HG03575 (cell line): ENCODE results near the gene CNPPD1.

Experiments used
- ATAC-seq: cut with Tn5 transposase; IDR thresholded peaks from one replicate; pipeline ENCODE4 v1.9.1; 2021; ENCODE audit not compliant: unreplicated experiment, insufficient number of reproducible peaks, low FRiP score; ENCODE audit errors: extremely low read depth

The CNPPD1 gene

GRCh38 chr2:219176818-219177551, at the start of gene CNPPD1:
TSS of gene CNPPD1 (minus strand) at chr2:219176925. CDS start at chr2:219176828, 97 bp downstream.
- ATAC-seq: no peak

DNA sequence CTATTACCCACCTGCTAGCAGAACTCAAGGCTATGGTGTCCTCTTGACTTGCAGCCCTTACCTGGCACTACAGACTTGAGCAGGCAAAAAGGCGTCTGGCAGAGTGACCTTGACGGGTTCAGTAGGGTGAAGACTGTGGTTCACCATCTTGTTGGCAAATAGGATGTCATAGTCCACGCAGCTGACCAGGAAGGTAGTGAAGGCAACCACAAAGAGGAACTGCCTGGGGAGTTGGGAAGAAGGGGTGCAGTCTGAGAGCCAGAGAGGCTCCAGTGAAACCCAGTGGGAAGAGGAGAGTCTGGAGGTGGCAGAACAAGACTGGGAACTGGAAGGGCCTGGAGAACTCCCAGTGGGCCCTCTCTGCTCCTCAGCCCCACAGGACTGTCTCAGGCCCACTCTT, 48.6 kb upstream of the CNPPD1 start:
- ATAC-seq: no peak

- no peak for ATAC-seq
Observed at GRCh38 chr2:219223831-219224610, 47.3 kb upstream of the CNPPD1 start.

DNA sequence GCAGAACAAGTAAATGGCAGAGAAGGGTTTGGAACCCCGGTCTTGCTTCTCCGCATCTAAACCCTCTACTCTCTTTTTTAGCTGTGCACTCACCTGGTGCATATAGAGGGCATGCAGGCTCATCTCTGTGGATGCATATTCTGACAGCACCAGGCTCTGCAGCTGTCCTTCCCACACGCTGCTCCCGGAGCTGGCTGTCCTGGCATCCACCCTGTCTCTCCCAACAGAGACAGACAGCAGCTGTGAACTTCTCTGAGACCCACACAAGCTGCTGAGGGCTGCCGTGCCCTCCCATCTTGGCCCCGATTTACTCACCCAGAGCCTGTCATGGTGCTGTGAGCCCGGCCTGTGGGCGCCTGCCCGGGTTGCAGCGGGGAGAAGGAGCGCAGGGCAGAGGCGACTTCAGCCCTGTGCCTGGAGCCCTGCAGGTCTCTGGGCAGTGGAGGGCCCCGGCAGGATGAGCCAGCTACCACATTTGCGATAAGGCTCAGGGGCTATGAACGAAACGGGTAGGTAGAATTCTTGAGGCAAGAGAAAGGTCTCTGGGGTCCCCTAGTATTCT, 45.3 kb upstream of the CNPPD1 start:
- ATAC-seq: no peak

DNA sequence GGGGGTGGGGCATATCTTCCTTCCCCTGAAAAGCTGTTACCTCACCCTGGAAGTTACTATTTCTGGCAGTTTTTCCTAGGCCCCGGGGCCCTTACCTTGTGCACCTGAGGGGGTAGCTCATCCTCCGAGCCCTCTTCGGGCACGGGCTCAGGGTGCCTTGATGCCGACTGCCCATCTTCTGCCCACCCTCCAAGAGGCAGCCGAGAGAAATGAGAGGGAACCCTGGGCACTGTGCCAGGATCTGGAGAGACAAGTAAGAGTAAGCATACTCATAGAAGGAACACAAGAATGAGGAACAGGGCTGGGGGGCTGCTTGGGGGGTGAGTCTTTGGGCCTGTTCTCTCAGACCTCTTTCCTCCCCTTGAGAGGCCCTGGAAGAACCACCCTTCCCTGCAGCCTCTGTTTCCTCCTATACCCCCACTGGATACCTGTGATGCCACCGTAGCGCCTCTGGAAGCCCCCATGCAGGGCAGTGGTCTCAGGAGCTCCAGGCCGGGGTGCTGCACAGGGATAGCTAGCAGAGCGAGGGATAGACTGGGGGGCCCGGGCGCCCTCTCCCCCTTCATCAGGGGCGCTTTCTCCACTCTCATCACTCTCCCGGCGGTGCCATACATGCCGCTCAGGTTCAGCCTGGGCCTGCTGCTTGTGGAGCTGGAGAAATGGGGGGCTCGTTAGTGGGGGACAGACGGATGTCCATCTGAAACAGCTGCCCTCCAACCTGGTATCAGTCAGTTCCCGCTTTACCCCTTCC, 44.1 kb upstream of the CNPPD1 start:
- no peak for ATAC-seq

GRCh38 chr2:219219784-219220532, 43.2 kb upstream of the CNPPD1 start:
- no peak for ATAC-seq

DNA sequence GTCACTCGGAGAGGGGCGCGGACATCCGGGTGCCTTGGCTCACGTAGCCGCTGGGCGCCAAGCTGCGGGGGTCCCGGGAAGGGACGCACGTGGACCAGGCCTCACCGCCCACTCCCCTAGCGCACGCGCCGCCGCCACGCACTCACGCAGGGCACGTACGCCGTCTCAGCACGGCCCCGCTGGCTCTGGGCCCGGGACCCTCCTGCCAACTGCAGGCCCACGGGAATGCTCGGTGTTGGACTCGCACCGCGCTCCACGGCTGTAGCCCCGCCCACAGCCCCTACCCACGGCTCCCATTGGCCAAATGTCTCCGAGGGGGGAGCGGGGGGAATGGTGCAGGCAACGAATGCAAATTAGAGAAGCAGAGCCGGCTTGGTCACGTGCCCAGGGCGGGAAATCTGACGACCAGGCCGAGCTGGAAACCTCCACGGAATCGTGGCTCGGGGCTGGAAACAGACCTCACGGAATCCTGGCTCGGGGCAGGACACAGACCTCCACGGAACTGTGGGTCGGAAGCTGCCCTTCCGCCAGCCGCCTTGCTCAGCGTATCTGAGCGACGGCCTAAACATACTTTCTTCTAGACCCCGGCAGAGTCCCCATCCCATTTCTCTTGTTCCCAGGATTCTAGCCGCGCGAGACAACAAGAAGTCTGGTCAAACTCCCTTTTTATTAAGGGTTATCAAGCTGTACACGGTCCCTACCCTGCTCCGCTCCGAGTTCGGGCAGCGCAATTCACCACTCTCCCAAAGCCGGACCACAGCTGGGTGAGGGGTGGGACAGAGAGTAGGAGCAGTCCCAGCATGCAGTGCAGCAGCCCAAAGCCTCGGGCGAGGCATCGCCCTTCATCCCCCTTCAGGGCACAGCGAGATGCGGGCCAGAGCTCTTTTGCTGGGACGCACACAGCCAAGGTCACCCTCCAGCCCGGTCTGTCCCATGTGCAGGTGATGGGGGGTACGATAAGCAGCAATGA, 42.3 kb upstream of the CNPPD1 start, which contains the start of gene ABCB6:
Gene ABCB6 (minus strand): TSS at position 227 of the 970 bp plus-strand sequence. CDS start 285 bp downstream, outside the sequence.
- no peak for ATAC-seq

DNA sequence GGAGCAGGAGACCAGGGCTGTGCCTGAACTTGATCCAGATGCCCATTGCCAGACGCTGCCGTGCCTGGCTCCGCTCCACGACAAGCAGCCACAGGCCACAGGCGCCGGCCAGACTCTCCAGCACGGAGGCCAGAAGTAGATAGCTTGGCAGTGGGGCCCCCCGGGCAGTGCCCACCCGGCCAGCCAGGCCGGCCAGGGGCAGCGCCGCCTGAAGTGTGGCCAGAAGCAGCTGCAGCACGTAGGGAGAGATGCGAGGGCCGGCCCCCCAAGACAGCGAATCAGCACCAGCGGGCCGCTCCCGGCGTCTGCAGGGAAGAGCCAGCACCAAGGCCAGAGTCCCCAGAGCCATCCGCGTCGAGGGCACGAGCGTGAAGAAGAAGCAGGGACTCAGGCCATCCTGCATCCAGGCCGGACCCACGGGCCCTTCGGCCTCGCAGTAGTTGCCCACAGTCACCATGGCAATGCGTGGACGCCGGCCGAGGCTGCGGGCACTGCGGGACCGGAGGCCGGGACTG, 41.5 kb upstream of the CNPPD1 start:
- ATAC-seq: no peak

GRCh38 chr2:219216535-219216915, 39.8 kb upstream of the CNPPD1 start:
- no peak for ATAC-seq

- no peak for ATAC-seq
Observed at GRCh38 chr2:219215871-219216534, 39.3 kb upstream of the CNPPD1 start.

DNA sequence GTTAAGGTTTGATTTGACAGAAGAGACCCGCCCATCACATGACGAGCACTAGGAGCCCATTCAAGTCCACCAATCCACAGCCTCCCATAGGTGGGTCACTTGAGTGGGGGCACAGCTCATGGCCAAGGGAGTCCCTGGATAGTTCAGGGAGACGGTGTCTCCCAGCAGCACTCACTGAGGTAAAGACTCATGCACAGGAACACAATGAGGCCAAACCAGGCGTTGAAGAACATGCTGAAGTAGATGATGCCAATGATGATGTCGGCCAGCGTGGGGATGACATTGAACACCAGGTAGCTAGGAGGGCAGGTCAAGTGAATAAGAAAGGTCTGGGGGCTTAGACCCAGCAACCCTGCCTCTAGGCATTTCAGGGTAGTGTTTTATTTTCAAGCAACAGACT, 38.1 kb upstream of the CNPPD1 start:
- no peak for ATAC-seq

DNA sequence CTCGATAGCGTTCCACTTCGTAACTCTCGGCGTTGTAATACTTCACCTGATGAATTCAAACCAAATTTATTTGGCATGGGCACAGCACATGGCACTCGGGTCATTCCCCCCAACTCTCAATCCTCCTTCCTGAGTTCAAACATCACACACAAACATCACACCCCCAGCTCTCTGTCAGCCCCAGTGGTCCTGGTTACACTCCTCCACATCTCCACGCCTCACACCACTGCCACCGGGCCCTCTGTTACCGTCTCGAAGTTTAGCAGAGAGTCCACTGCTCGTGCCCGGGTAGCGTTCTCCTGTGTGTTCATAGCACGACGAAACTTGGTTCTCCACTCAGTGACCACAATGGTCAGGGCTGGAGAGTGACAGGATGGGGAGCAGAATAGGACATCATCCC, 37.4 kb upstream of the CNPPD1 start:
- no peak for ATAC-seq

- ATAC-seq: no peak
Observed at GRCh38 chr2:219213486-219214071, 36.9 kb upstream of the CNPPD1 start.

DNA sequence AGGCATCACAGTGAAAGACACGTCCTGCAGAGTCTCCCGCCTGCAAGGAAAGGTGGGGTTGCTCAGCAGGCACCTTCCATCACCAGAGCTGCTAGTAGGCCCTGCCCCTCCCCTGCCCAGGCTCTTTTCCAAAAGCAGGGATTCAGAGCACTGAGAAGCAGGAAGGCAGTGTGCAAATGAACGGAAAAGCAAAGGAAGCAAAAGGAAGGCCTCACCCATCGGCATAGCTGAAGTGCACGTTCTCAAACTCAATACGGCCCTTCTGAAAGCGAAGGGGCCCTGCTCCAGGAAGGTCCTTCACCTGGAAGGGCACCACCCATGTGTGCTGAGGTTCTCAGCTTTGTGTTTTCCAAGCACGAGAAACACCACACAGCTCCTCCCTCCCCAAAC, 36.3 kb upstream of the CNPPD1 start:
- ATAC-seq: no peak

DNA sequence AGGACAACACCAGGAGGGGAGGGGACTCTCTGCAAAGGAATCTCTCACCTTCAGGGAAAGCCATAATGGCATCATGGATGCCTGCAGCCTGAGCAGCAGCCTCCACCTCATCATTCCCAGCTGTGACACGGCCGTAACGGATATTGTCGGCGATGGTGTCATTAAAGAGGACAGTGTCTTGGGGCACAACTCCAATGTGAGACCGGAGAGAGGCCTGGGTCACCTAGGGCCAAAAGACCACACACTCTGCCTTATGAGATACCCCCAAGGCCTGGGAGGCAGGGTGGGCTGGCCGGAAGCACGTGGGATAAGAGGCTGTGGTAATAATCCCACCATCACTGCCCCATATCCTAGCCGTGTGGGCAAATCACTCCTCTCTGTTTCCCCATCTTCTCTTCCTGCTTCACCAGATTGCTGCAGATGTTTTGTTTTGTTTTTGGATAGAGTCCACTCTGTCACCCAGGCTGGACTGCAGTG, 34.2 kb upstream of the CNPPD1 start:
- no peak for ATAC-seq

GRCh38 chr2:219210196-219210885, 33.6 kb upstream of the CNPPD1 start:
- ATAC-seq: no peak
